ENCODE results near the gene FNBP1L.

FNBP1L gene

DNA sequence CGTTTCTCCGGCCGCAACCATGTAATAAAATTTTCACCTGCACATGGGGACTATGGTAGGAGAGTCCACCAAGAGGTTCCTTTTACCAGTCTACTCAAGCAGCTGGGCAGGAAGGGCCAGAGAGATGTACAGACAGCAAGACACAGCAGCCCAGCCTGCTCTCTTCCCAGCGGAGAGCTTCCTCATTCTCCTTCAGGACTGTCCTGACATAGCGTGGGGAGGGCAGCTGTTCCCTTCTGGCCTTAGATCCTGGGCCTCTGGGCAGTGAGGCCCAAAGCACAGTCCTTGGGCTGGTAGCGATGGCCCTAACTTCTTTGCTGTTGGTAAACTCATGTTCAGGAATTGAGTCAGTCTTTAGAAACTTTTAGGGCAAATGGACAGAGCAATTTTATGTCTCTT lies 144.6 kb downstream of the FNBP1L start:
- no peak for DNase-seq (ENCODE audit: low read depth in 2 of 2)

DNA sequence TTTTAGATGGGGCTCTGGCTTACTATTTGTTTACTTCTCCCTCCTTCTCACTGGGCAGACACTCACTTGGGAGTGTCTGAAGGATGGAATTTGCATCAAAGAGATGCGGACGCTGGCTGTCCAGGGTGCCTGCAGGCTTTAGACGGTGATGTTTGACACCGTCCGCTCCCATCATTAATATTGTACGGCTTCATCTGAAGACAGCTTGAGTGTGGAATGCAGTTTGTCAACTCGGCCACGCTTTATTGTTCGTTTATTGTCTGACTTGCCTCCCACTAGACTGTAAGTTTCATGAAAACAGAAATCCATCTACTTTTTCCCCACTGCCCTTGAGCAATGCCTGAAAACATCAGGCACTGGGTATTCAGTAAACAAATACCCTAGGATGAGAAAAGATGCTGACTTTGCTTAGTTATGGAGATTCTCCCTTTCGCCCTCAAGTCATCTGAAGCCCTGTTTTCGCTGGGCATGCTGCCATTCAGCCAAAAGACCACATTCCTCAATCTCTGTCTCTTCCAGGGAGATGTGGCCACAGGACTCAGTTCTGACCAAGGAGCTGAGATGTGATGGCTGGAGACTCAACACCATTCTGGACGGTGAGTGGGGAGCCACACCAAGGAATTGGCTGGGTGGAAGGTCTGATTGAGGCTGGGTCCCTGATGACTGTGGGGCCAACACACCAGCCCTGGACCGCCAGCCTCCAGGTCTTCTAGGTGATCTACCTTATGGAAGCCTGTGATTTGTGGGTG lies 146.1 kb downstream of the FNBP1L start:
- DNase-seq (ENCODE audit: low read depth in 2 of 2) = no peak

DNA sequence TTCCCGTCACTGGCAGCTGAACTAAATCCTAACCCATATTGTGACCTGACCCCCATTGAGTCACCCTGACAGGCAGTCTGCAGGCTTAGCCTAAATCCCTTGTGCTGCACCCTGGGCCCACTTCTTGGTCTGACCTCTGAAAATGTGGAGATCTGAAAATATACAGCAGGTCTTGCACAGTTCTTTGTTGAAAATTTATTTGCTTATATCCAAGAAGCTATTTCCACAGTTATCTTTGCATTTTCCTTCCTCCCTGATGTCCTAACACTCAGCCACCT lies 146.6 kb downstream of the FNBP1L start:
- no peak for DNase-seq (ENCODE audit: low read depth in 2 of 2)

DNA sequence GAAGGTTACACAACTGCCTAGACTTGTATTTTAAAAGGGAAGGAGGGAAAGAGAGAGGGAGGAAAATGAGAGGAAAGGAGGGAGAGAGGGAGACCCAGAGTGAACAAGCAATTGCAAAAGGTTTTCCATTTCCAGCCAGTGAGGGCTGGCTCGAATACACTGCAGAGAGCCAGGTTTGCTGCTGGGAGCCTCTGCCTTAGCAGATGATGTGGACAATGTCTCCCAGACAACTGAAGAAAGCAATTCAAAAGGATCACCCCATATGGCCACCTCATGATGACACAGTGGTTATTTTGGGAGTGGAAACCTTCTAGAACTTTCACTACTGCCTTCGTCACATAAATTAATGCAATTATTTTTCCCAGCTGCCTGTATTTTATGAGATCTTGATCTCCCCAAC lies 147.3 kb downstream of the FNBP1L start:
- DNase-seq (ENCODE audit: low read depth in 2 of 2) = no peak

DNA sequence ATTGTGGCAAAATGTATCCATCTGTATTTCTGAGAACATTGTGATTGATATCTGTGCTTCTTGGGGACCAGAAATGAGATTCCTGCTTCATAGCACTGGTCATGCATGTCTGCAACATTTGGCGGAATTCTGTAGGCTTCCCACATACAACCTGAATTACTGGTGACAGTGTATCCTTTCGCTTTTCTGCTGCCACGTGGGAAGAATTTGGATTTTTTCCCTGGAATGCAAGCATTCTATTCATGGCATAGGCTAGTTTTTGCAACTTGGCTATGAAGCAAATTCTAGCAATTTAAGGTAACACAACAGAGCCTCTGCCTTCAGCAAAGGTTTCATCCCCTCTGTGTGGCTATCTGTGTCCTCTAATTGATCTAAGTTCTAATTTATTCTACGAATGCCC lies 147.8 kb downstream of the FNBP1L start:
- no peak for DNase-seq (ENCODE audit: low read depth in 2 of 2)

DNA sequence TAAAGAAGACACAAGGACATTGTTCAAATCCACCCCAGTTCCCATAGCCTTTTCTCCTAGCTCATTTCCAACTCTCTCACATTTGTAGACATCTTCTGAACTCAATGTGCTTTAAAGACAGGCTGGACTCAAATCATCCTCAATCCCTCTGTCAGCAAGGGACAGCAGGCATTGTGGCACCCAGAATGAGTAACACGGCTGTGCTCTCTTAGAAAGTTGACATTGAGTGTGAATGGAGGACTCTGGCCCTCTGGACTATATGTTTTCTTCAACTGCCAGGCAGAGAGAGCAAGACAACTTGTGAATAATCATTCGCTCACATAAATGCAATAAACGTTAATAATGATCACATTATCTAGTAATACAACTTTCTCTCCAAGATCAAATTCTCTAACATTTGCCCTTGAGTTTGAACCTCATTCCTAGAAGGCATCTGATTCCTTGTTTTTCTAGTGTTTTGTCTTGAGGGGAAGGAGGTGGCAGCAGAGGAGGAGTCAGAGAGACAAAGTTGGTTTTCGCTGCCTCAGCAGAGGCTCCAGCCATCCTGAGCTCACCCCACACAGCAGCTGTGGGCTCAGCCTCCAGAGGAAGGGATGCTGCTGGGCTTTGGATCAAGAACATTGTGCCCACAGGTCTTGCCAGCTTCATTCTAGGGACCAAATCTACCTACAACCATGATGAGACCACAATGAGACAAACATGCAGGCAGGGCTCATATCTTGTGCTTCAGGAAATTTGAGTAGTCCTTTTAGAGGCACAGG lies 148.6 kb downstream of the FNBP1L start:
- DNase-seq (ENCODE audit: low read depth in 2 of 2) = no peak

- no peak for DNase-seq (ENCODE audit: low read depth in 2 of 2)
Measured at GRCh38 chr1:93597709-93598108, 149.8 kb downstream of the FNBP1L start.

DNA sequence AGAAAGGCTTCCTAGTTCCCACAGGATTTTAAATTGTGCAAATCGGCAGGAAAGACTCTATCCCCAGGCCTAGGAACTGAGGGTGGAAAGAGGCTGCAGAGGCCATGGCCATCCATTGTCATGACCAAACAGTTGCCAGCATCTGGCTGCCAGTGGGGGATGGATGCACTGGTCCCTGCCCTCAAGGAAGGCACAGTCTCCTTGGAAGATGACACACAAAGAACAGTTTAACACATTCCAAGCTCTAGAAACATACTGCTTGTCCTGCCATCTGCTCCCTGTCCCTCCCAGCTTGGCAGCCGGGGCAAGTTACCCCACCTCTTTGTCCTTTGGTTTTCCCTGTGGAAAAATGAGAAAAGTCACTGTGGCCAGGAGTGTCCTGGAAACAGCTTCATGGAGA lies 150.5 kb downstream of the FNBP1L start:
- no peak for DNase-seq (ENCODE audit: low read depth in 2 of 2)

DNA sequence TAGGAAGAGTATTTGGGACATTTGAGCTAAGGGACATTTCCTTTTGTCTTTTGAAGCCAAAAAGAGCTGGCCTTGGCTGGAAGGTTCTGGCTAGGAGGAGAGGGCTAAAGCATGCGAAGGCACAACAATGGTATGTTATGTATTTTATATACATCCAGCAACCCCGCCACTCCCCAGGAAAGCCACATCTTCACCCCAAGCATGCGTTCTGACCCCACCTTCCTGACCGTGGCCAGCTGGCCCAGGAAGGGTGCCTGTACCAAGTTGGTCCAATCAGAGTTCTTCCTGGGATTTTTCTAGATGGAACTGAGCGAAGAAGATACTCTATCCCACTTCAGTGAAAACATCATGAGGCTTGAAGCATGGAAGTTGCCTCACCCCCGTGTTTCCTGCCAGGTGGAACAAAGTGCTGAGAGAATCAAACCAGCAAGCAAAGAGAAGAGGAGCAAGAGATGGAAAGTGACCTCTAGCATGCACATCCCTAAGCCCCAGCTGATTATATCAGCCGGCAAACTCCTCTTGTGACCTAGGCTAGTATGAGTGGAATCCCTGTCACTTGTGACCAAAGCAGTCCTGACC lies 151.0 kb downstream of the FNBP1L start:
- DNase-seq (ENCODE audit: low read depth in 2 of 2) = no peak

GRCh38 chr1:93599479-93599878 lies 151.6 kb downstream of the FNBP1L start:
- DNase-seq (ENCODE audit: low read depth in 2 of 2) = no peak

DNA sequence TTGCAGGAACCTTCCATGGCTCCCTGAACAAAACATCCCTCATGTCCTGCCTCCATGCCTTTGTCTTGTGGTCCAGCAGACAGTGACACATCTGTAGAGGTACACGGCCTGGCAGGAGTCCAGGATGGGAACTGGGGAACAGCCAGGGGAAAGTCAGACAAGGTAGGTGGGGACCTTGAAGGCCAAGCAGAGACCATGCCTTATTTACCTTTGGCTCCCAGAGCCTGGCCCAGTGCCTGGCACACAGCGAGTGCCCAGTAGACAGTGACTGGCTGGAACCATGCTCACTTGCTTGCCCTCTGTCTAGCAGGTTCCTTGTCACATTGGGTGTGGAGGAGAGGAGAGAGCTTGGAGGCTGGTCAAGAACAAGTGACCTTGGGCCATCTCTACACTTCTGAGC lies 152.7 kb downstream of the FNBP1L start:
- no peak for DNase-seq (ENCODE audit: low read depth in 2 of 2)

- DNase-seq (ENCODE audit: low read depth in 2 of 2) = no peak
Measured at GRCh38 chr1:93601686-93602085, 153.8 kb downstream of the FNBP1L start.

- DNase-seq (ENCODE audit: low read depth in 2 of 2) = no peak
Measured at GRCh38 chr1:93602101-93602500, 154.2 kb downstream of the FNBP1L start.

DNA sequence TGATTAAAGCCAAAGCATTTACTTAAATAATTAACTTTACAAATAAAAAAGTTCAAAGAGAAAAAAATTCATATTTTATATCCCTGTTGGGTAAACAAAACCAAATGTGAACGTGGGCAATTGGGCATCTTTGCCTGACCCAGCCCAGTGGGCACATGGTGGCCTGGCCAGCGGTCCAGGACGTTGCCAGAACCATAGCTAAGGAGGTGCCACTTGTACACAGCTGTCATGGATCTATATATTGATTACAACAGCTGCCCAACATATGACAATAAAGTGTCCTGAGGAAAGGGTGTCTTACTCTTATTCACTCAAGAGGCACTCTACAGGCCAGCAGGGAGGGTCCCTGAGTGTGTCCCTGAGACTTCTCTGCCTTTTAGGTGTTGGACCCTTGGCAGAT lies 155.2 kb downstream of the FNBP1L start:
- DNase-seq (ENCODE audit: low read depth in 2 of 2) = no peak

DNA sequence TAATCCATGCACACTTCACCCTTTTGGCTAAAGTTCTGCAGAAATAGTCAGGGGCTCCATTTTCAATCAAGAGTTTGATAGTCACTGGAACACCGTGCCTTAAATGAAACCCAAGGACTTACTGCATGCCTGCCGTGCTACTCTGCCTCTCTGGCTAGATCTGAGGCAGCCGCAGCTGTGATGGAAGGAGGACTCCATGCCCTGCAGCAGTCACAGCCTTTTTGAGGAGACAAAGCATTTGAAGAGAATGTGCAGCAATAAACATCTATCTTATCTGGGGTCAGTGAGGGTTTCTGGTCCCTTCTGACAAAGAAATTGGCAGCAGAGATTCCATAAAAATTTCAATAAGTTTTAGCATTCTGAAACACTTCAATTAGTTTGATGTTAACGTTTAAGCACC lies 155.7 kb downstream of the FNBP1L start:
- no peak for DNase-seq (ENCODE audit: low read depth in 2 of 2)

Data from stimulated activated CD4-positive, alpha-beta T cell treated with anti-CD3 and anti-CD28 coated beads, Interleukin-1b, Interleukin-23, amount 100 ng/mL, for 4 hours (primary cell).